ENCODE measurements around the gene UBE2Q2.

DNA sequence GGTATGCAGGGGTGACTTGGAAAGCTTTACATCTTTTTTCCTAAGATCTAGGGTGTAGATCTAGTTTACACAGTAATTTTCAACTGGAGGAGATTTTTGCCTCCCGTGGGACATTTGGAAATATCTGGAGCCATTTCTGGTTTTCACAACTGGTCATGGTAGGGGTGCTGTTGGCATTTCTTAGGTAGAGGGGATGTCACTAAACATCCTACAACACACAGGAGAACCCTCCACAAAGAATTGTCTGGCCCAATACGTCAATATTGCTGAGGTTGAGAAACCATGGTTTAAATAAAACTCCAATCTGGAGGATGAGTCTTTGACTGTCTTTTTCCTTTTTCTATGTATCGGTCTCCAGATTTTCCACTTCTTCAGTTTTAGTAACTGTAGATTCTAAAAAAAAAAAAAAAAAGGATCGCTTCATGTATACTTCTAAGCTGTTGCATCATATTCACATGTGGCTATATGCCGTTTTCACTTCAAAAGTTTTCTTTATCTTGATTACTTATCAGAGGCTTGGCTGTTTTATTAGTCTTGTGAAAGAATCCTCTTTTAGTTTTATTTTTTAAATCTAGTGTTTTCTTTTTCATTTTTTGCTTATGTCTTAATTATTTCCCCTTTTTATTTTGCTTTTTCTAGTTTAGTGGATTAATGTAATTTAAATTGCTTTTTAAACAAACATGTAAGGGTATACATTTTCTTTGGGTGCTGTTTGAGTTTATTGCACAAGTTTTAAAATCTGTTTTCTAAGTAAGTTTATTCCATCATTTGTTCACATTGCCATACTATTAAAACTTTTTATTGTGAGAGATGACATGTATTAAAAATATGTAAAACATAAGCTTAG is 21.2 kb downstream of the UBE2Q2 start:
- TF ChIP-seq, protein P1, sequence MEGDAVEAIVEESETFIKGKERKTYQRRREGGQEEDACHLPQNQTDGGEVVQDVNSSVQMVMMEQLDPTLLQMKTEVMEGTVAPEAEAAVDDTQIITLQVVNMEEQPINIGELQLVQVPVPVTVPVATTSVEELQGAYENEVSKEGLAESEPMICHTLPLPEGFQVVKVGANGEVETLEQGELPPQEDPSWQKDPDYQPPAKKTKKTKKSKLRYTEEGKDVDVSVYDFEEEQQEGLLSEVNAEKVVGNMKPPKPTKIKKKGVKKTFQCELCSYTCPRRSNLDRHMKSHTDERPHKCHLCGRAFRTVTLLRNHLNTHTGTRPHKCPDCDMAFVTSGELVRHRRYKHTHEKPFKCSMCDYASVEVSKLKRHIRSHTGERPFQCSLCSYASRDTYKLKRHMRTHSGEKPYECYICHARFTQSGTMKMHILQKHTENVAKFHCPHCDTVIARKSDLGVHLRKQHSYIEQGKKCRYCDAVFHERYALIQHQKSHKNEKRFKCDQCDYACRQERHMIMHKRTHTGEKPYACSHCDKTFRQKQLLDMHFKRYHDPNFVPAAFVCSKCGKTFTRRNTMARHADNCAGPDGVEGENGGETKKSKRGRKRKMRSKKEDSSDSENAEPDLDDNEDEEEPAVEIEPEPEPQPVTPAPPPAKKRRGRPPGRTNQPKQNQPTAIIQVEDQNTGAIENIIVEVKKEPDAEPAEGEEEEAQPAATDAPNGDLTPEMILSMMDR (IDR thresholded peaks at IDR 0.05): no peak
- TF ChIP-seq EP300 (IDR thresholded peaks at IDR 0.05) (no peak), POLR2A (IDR thresholded peaks at IDR 0.05; ENCODE audit: low read depth) (no peak), POLR2AphosphoS5 (IDR thresholded peaks at IDR 0.05) (no peak)
